Skeletal muscle tissue (tissue), 4 donors: Measurements from ENCODE around the gene CTU1. TPM values are rescaled to one million over a fixed set of nuclear protein-coding genes. Genes with fewer than 3 reads are reported as not detected.

Experiments
- H3K27ac ChIP-seq: one replicate; pipeline ENCODE4 v1.7.0; 2013; ENCODE audit warnings: mild to moderate bottlenecking, low read depth, low read length, inconsistent platforms
- H3K27me3 ChIP-seq, 3 donors: one replicate each; pipeline ENCODE4 v1.7.0; 2013; ENCODE audit warnings: low read length in 3 of 3; ENCODE audit not compliant: control insufficient read depth in 3 of 3, insufficient read depth in 3 of 3
- H3K36me3 ChIP-seq, 3 donors: one replicate each; pipeline ENCODE4 v1.7.0; 2013; ENCODE audit warnings: low read length in 3 of 3; ENCODE audit not compliant: control insufficient read depth in 3 of 3, insufficient read depth in 3 of 3
- H3K4me1 ChIP-seq, 3 donors: one replicate each; pipeline ENCODE4 v1.7.0; 2013; ENCODE audit warnings: low read length in 3 of 3, mild to moderate bottlenecking in 3 of 3; ENCODE audit not compliant: control insufficient read depth in 3 of 3, insufficient read depth in 3 of 3
- H3K4me3 ChIP-seq, 3 donors: one replicate each; pipeline ENCODE4 v1.7.0; 2013; ENCODE audit warnings: low read length in 3 of 3
- H3K9ac ChIP-seq, 3 donors: one replicate each; pipeline ENCODE4 v1.7.0; 2013; ENCODE audit warnings: low read length in 3 of 3, mild to moderate bottlenecking in 3 of 3, moderate library complexity in 2 of 3, low read depth in 1 of 3
- H3K9me3 ChIP-seq, 3 donors: one replicate each; pipeline ENCODE4 v1.7.0; 2013; ENCODE audit warnings: low read length in 3 of 3; ENCODE audit not compliant: control insufficient read depth in 3 of 3
- total RNA-seq: library from RNA; depleted of rRNA; stranded (reverse); fragments of >200 nt; gene quantifications from one replicate; pipeline ENCODE4 v1.2.3, GENCODE V29; 2014
- donor health status: Osteomylitis.

The CTU1 gene
- total RNA-seq, 1 donor from 2014 or later, result 4.2 TPM

DNA sequence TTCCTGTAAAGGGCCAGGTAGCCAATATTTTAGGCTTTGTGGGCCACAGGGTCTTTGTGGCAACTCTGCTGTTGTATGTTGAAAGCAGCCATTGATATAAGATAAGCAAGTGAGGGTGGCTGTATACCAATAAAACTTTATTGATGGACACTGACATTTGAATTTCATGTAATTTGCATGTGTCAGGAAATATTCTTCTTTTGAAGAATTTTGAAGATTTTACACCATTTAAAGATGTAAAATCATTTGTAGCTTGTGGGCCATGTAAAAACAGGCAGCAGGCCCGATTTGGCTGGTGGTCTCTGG lies 2.4 kb upstream of the CTU1 start:
- H3K4me3 ChIP-seq, result no peak overlapping the region

DNA sequence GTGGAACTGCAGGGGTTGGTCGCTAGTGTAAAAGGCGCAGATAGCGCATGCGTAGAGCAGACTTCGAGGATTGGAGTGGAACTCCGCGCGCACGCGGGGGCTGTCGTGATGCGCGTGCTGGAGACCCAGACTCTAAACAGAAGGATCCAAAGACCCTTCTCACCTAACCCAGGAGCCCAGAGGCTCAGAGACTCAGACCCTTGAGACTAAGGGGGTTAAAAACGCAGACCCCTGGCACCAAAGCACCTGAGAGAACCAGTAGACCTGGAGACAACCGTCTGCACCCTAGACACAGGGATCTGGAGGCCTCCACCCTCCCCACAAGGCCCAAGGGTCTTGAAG lies 567 bp upstream of the CTU1 start:
- peaks cover 3 to 6% (median 5%) of the 10 kb centered on the region in 3 donors for H3K36me3 ChIP-seq
- H3K9ac ChIP-seq, result peak overlapping the region; percentile 42 to 77 (median 70)
- H3K27ac ChIP-seq, result peak overlapping the region; percentile 42
- no peaks in the 10 kb centered on the region for H3K9me3 ChIP-seq
- H3K4me1 ChIP-seq, result peaks cover 14 to 26% (median 15%) of the 10 kb centered on the region in 3 donors
- H3K27me3 ChIP-seq, result peaks cover 3 to 5% (median 4%) of the 10 kb centered on the region in 3 donors
- peak overlapping the region; percentile 88 to 98 (median 93) for H3K4me3 ChIP-seq

More for the DNA sequence above, 2.4 kb upstream of the CTU1 start:
- Histone ChIP-seq H3K27ac (no peak overlapping the region), H3K9ac (no peak overlapping the region), H3K4me1 (peaks cover 14 to 21% (median 15%) of the 10 kb centered on the region in 3 donors), H3K36me3 (peaks cover 0 to 1% (median 0%) of the 10 kb centered on the region in 3 donors), H3K27me3 (peaks cover 8 to 9% (median 9%) of the 10 kb centered on the region in 3 donors), H3K9me3 (no peaks in the 10 kb centered on the region)

DNA sequence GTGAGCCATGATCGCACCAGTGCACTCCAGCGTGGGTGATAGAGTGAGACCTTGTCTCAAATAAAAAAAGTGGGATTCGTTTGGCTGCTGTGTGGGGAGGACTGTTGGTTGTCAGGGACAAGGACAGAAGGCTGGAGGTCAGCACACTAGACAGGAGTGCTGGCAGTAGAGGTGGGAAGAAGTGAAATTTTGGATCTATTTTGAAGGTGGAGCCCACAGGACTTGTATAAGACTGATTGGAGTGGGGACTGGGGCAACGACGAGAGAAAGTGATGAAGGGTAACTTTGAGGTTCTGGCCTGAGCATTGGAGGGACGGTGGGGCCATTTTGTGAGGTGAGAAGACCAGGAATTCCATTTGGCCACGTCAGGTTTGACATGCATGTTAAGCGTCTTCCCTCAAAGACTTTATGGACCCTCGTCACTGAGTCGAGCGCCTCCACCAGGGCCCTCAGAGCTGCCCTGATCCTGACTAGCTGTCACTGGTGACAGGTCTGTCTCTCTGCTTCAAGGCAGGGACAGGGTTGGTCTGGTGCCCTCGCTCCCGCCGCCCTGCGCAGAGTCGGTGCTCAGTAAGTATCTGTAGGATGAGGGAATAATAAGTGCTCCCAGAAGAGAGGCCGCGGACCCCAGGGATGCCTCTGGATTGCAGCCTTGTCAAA lies 673 bp downstream of the CTU1 start:
- Histone ChIP-seq H3K27me3 (peaks cover 2 to 4% (median 2%) of the 10 kb centered on the region in 3 donors), H3K36me3 (peaks cover 9 to 11% (median 9%) of the 10 kb centered on the region in 3 donors), H3K4me1 (peaks cover 14 to 26% (median 15%) of the 10 kb centered on the region in 3 donors), H3K9ac (peak overlapping the region; percentile 84 to 91 (median 85)), H3K4me3 (peak overlapping the region; percentile 88 to 98 (median 93)), H3K27ac (no peak overlapping the region), H3K9me3 (no peaks in the 10 kb centered on the region)

DNA sequence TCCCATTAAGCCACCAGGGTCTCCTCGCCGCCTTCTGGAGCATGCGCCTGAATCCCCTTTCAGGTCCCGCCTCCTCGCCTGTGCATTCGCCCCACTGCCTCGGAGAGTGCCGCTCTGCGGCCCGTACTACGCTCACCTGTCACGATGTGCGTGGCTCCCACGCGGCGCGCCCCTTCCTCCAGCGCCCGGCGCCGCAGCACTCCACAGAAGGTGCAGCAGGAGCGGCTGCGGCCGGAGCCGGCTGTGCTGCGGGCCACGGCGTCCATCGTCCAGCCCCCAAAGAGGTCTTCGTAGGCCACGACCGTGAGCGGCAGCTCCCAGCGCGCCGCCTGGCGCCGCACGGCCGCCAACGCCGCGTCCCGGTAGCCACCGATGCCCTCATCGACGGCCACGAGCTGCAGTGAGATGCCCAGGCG lies 4.3 kb downstream of the CTU1 start:
- H3K9ac ChIP-seq, result no peak overlapping the region
- no peak overlapping the region for H3K4me3 ChIP-seq
- H3K27me3 ChIP-seq, result no peaks in the 10 kb centered on the region
- peaks cover 16 to 30% (median 17%) of the 10 kb centered on the region in 3 donors for H3K4me1 ChIP-seq
- H3K9me3 ChIP-seq, result no peaks in the 10 kb centered on the region
- H3K36me3 ChIP-seq, result peaks cover 9 to 19% (median 17%) of the 10 kb centered on the region in 3 donors
- no peak overlapping the region for H3K27ac ChIP-seq

DNA sequence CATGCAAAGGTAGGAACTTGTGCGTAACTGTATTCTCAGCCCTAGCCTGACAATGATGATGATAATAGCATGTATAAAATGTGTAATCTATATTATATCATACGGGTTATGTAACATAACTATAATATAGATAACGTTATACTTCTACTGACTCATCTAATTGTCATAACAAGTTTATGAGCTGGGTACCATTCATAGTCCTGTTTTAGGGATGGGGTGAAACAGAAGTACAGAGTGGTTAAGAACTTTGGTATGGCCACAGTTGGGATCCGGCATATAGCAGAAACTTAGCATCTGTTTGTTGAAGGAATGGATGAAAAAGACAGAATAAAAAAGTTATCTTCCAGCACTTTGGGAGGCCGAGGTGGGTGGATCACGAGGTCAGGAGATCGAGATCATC lies 5.2 kb downstream of the CTU1 start:
- Histone ChIP-seq H3K36me3 (peaks cover 9 to 19% (median 17%) of the 10 kb centered on the region in 3 donors), H3K4me1 (peaks cover 12 to 23% (median 14%) of the 10 kb centered on the region in 3 donors), H3K27ac (no peak overlapping the region), H3K9ac (no peak overlapping the region), H3K27me3 (no peaks in the 10 kb centered on the region), H3K4me3 (no peak overlapping the region), H3K9me3 (no peaks in the 10 kb centered on the region)

DNA sequence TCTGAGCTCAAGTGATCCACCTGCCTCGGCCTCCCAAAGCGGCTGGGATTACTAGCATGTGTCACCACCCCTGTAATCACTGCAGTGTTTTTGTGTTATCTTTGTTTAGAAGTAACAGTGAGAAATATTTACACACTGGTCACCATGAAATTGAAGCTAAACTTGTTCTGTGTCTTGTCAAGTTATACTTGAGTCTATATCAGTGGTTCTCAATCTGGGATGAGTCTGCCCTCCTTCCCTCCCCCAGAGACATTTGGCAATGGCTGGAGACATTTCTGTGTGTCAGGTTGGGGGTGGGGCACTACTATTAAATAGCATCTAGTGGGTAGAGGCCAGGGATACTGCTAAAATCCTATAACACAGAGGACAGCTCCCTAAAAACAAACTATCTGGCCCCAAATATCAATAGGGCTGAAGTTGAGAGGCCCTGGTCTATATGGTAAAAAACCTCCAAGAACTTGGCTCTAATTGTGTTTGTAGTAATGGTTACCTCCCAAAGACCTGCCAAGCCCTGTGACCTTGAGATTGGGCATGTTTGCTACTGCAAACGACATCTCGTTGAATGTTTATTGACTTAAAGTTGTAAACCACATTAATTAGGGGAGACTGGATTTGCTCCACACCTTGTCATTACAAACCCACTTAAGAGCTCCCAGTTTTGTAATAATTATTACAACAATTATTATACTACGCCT lies 6.9 kb downstream of the CTU1 start:
- H3K27me3 ChIP-seq, result no peaks in the 10 kb centered on the region
- no peak overlapping the region for H3K4me3 ChIP-seq
- no peak overlapping the region for H3K27ac ChIP-seq
- peaks cover 3 to 10% (median 3%) of the 10 kb centered on the region in 3 donors for H3K4me1 ChIP-seq
- no peaks in the 10 kb centered on the region for H3K9me3 ChIP-seq
- H3K9ac ChIP-seq, result peak overlapping the region in 1 of 3 donors; percentile 25
- H3K36me3 ChIP-seq, result peaks cover 9 to 19% (median 17%) of the 10 kb centered on the region in 3 donors

DNA sequence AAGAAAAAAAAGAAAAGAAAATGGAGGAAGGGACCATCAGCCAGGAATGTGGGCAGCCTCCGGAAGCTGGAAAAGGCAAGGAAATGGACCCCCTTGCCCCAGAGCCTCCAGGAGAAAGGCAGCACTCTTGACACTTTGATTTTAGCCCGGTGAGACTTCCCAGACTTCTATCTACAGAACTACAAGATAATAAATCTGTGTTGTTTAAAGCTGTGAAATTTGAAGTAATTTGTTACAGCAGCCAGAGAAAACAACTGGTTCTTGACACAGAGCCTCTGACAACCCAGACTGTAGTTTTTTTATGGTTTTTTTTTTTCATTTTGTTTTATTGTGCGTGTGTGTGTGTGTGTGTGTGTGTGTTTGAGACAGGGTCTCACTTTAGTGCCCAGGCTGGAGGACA lies 7.6 kb downstream of the CTU1 start:
- Histone ChIP-seq H3K4me1 (peaks cover 3 to 10% (median 3%) of the 10 kb centered on the region in 3 donors), H3K4me3 (no peak overlapping the region), H3K9me3 (no peaks in the 10 kb centered on the region), H3K36me3 (peaks cover 9 to 19% (median 16%) of the 10 kb centered on the region in 3 donors), H3K9ac (no peak overlapping the region), H3K27ac (no peak overlapping the region), H3K27me3 (no peaks in the 10 kb centered on the region)

DNA sequence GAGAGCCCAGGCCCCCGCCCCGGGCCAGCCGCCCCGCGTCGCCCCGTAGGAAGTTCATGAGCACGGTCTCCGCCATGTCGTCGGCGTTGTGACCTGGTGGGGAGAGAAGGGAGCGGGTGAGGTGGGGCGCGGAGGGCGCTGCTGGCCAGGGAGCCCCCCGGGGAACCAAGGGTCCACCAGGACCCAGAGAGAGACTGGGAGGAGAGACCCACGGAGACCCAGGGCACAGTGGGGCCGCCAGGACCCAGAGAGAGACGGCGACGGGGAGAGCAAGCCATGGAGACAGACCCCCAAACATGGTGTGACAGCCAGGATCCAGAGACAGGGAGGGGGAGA lies 9.2 kb downstream of the CTU1 start:
- Histone ChIP-seq H3K27ac (no peak overlapping the region), H3K9me3 (no peaks in the 10 kb centered on the region), H3K4me3 (no peak overlapping the region), H3K9ac (no peak overlapping the region), H3K4me1 (peaks cover 3 to 5% (median 3%) of the 10 kb centered on the region in 3 donors), H3K27me3 (peaks cover 0 to 4% (median 0%) of the 10 kb centered on the region in 3 donors), H3K36me3 (peaks cover 6 to 17% (median 12%) of the 10 kb centered on the region in 3 donors)

DNA sequence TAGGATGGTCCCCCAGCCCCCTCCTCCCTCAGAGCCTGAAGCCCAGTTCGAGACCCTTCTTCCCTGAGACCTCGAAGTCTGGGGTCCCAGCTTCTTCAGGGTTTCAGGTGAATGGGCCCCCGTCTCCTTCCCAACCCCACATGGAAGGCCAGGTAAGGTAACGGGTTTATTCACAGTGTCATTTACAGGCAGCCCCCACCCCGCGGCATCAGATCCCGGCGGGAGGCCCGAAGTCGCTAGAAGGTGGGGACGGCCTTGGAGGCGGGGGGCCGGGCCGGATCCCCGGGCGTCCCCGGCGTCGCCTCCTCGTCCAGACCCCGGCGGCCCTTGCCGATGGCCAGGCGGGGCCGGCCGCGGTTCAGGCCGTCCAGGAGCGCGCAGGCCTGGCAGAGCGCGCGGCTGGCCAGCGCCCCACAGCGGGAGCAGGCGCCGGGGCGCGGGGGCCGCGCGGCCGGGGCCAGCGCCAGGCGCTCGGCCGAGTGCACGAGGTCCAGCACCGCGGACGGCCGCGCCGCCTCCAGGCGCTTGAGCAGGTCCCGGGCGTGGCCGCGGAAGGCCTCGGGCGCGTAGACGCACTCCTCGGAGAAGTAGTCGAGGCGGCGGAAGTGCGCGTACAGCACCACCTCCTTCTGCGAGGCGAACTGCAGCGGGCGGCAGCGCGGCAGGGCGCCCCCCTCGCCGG lies 9.7 kb downstream of the CTU1 start:
- Histone ChIP-seq H3K9me3 (no peaks in the 10 kb centered on the region), H3K27me3 (peaks cover 0 to 6% (median 0%) of the 10 kb centered on the region in 3 donors), H3K36me3 (peaks cover 1 to 13% (median 12%) of the 10 kb centered on the region in 3 donors), H3K27ac (no peak overlapping the region), H3K4me1 (peaks cover 3 to 5% (median 3%) of the 10 kb centered on the region in 3 donors), H3K9ac (no peak overlapping the region), H3K4me3 (no peak overlapping the region)

DNA sequence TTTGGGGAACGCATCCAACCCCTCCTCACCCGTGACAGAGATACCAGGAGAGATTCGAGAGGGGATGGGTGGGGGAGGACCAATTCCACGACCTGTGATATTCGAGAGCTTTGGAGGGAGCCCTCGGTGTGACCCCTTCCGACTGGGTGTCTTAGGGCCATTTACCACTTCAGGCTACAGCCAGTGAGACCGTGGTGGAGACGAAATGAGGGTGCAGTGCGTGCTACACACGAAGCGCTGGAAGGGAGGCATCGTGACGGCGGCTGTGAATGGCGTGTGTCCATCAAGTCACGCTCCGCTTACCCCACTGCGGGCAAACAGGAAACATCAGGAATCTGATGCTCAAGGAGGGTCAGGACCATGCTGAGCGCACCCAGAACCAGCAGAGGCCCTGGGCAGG lies 10.4 kb downstream of the CTU1 start:
- Histone ChIP-seq H3K27me3 (peaks cover 0 to 6% (median 0%) of the 10 kb centered on the region in 3 donors), H3K4me3 (no peak overlapping the region)

More for the DNA sequence above, 10.4 kb downstream of the CTU1 start:
- Histone ChIP-seq H3K36me3 (peaks cover 0 to 13% (median 9%) of the 10 kb centered on the region in 3 donors), H3K4me1 (peaks cover 3 to 5% (median 3%) of the 10 kb centered on the region in 3 donors), H3K9me3 (no peaks in the 10 kb centered on the region), H3K9ac (no peak overlapping the region), H3K27ac (no peak overlapping the region)
